GM19099 (cell line): ENCODE measurements around the gene STK32C.

Experiments used
- POLR2A ChIP-seq: IDR thresholded peaks from 3 replicates; pipeline ENCODE4 v1.6.1; 2011; ENCODE audit warnings: low read depth; ENCODE audit not compliant: insufficient read length; ENCODE audit errors: extremely low read depth

The STK32C gene

GRCh38 chr10:132163278-132163765, 144.4 kb downstream of the STK32C start:
- no peak for TF ChIP-seq POLR2A

GRCh38 chr10:132162590-132163277, 145.0 kb downstream of the STK32C start:
- TF ChIP-seq POLR2A = no peak

DNA sequence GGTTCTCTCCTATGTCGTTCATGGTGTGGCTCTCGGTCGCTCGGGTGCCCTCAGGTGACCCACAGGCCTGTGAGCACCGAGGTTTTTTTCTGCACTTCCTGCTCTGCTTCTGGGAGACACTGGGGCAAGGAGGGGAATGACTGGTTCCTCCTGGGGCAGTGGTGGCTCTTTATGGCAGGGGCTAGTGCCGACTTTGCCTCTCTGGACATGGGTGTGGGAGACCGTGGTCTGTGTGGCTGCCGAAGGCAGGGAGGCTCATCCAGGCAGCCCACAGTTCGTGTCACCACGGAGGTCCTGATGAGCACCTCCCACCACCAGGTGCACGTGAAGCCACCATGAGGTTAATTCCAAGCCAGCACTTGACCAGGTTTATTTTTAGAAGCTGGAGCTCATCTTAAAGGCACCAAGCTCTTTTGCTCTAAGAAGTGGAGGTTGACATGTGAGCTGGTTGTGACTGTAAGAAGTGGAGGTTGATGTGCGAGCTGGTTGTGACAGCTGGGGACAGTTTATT, 145.7 kb downstream of the STK32C start:
- no peak for TF ChIP-seq POLR2A

DNA sequence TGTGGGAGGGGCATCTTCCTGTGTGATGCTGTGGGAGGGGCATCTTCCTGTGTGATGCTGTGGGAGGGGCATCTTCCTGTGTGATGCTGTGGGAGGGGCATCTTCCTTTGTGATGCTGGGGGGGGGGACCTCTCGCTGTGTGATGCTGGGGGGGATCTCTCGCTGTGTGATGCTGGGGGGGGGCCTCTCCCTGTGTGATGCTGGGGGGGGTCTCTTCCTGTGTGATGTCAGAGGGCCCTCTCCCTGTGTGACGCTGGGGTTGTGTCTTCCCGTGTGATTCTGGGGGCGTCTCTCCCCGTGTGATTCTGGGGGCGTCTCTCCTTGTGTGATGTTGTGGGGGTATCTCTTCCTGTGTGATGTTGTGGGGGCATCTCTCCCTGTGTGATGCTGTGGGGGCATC, 148.9 kb downstream of the STK32C start:
- no peak for TF ChIP-seq POLR2A

- no peak for TF ChIP-seq POLR2A
Observed at GRCh38 chr10:132158122-132158741, 149.5 kb downstream of the STK32C start.
